Measurements from ENCODE around the gene MPL.

GRCh38 chr1:43346636-43347035 is 9.0 kb downstream of the MPL start:
- TF ChIP-seq CTCF (IDR thresholded peaks at IDR 0.05) (no peak), POLR2AphosphoS5 (IDR thresholded peaks at IDR 0.05) (no peak), EP300 (IDR thresholded peaks at IDR 0.05) (no peak), POLR2A (IDR thresholded peaks at IDR 0.05) (no peak)
